Thyroid gland (tissue), 4 donors: ENCODE results near the gene PDZRN3. TPM values are rescaled to one million over a fixed set of nuclear protein-coding genes. Genes with fewer than 3 reads are reported as not detected.

Experiments
- DNase-seq, 2 donors: peaks; one replicate each; pipeline ENCODE4 v3.0.0-alpha.2; 2019
- H3K27ac ChIP-seq, 3 donors: fragments of 200-600 bp; sonication (generic); 1 replicate in 2 of 3; 2 replicates in 1 of 3; pipeline ENCODE4 v1.5.1; 2016 to 2019; ENCODE audit warnings: mild to moderate bottlenecking in 1 of 3, moderate library complexity in 1 of 3
- H3K27me3 ChIP-seq: fragments of 200-600 bp; sonication (generic); one replicate; pipeline ENCODE4 v1.5.1; 2019
- H3K36me3 ChIP-seq, 2 donors: fragments of 200-600 bp; sonication (generic); one replicate each; pipeline ENCODE4 v1.5.1; 2016 to 2019
- H3K4me1 ChIP-seq, 2 donors: fragments of 200-600 bp; sonication (generic); one replicate each; pipeline ENCODE4 v1.5.1; 2017 to 2019
- H3K4me3 ChIP-seq, 3 donors: fragments of 200-600 bp; sonication (generic); replicated peaks in 1 of 3; 1 replicate in 2 of 3; 2 replicates in 1 of 3; pipeline ENCODE4 v1.5.1; 2016; ENCODE audit warnings: mild to moderate bottlenecking in 1 of 3
- H3K9me3 ChIP-seq: fragments of 200-600 bp; sonication (generic); one replicate; pipeline ENCODE4 v1.5.1; 2017
- CTCF ChIP-seq, 6 experiments: fragments of 200-600 bp in 3 of 6; fragments of 450-650 bp in 3 of 6; sonication (generic) in 3 of 6; IDR thresholded peaks; one replicate each; pipeline ENCODE4 v1.5.1; 2016 to 2019; ENCODE audit warnings: antibody characterized with exemption in 6 of 6, mild to moderate bottlenecking in 2 of 6, inconsistent platforms in 1 of 6, moderate library complexity in 1 of 6
- POLR2A ChIP-seq, 2 donors: fragments of 450-650 bp; IDR thresholded peaks; one replicate each; pipeline ENCODE4 v1.6.1; 2017; ENCODE audit warnings: antibody characterized with exemption in 2 of 2, mild to moderate bottlenecking in 2 of 2, moderate library complexity in 1 of 2
- WGBS, 2 donors: methylation state at CpG; one replicate each; pipeline ENCODE4 v1.1.5; 2017; 5-methylcytosine and 5-hydroxymethylcytosine counted together
- intact Hi-C: fragments of 100-400 bp; cut with DNase I; formaldehyde crosslinking; loops from one replicate; pipeline ENCODE4 v1.15.1; 2023
- total RNA-seq, 4 donors: library from RNA; depleted of rRNA; stranded (reverse); fragments of >200 nt; gene quantifications; one replicate each; pipeline ENCODE4 v1.2.3, GENCODE V29; 2016

PDZRN3 gene
- total RNA-seq, 4 donors from 2014 or later: 4.4 to 8.3 (median 6.0) TPM

GRCh38 chr3:73657186-73657585, 32.4 kb upstream of the PDZRN3 start:
- intact Hi-C loops: no loop called here
- no peaks in the 10 kb centered on the region for H3K4me1 ChIP-seq
- no peak overlapping the region for H3K27ac ChIP-seq
- no peak for TF ChIP-seq CTCF (IDR thresholded peaks at IDR 0.05)
- TF ChIP-seq POLR2A (IDR thresholded peaks at IDR 0.05): no peak
- H3K9me3 ChIP-seq: no peaks in the 10 kb centered on the region
- H3K27me3 ChIP-seq: no peaks in the 10 kb centered on the region
- no peaks in the 10 kb centered on the region for H3K36me3 ChIP-seq
- DNase-seq: no peak
- H3K4me3 ChIP-seq: no peak overlapping the region

GRCh38 chr3:73656241-73656890, 31.6 kb upstream of the PDZRN3 start:
- Histone ChIP-seq H3K27ac (no peak overlapping the region), H3K27me3 (no peaks in the 10 kb centered on the region), H3K9me3 (no peaks in the 10 kb centered on the region), H3K4me3 (no peak overlapping the region), H3K36me3 (no peaks in the 10 kb centered on the region), H3K4me1 (no peaks in the 10 kb centered on the region)
- intact Hi-C loops: no loop called here
- TF ChIP-seq POLR2A (IDR thresholded peaks at IDR 0.05): no peak
- no peak for TF ChIP-seq CTCF (IDR thresholded peaks at IDR 0.05)
- 89 to 94% methylated on average over 4 of the region's 4 CpGs for WGBS, 2 donors
- DNase-seq: no peak

- intact Hi-C loops: no loop called here
- TF ChIP-seq POLR2A (IDR thresholded peaks at IDR 0.05) (no peak), CTCF (IDR thresholded peaks at IDR 0.05) (no peak)
- Histone ChIP-seq H3K4me3 (no peak overlapping the region), H3K4me1 (no peaks in the 10 kb centered on the region), H3K9me3 (no peaks in the 10 kb centered on the region), H3K27me3 (no peaks in the 10 kb centered on the region), H3K27ac (no peak overlapping the region), H3K36me3 (no peaks in the 10 kb centered on the region)
- no peak for DNase-seq
- 92 to 93% methylated on average over 5 of the region's 5 CpGs for WGBS, 2 donors
Measured at GRCh38 chr3:73655197-73655596, 30.5 kb upstream of the PDZRN3 start.

- DNase-seq: no peak
- WGBS, 2 donors: 29 to 39% methylated on average over 1 of the region's 1 CpG
- intact Hi-C loops: no loop called here
- Histone ChIP-seq H3K9me3 (no peaks in the 10 kb centered on the region), H3K4me3 (no peak overlapping the region), H3K27me3 (no peaks in the 10 kb centered on the region), H3K36me3 (no peaks in the 10 kb centered on the region), H3K27ac (no peak overlapping the region), H3K4me1 (no peaks in the 10 kb centered on the region)
- no peak for TF ChIP-seq CTCF (IDR thresholded peaks at IDR 0.05)
- no peak for TF ChIP-seq POLR2A (IDR thresholded peaks at IDR 0.05)
Measured at GRCh38 chr3:73653877-73654276, 29.1 kb upstream of the PDZRN3 start.

- no peak overlapping the region for H3K27ac ChIP-seq
- no peaks in the 10 kb centered on the region for H3K9me3 ChIP-seq
- no peaks in the 10 kb centered on the region for H3K27me3 ChIP-seq
- WGBS, 2 donors: 30 to 44% methylated on average over 3 of the region's 3 CpGs
- H3K4me1 ChIP-seq: no peaks in the 10 kb centered on the region
- no peaks in the 10 kb centered on the region for H3K36me3 ChIP-seq
- DNase-seq: no peak
- TF ChIP-seq POLR2A (IDR thresholded peaks at IDR 0.05) (no peak), CTCF (IDR thresholded peaks at IDR 0.05) (no peak)
- H3K4me3 ChIP-seq: no peak overlapping the region
- intact Hi-C loops: no loop called here
Measured at GRCh38 chr3:73653351-73653750, 28.6 kb upstream of the PDZRN3 start.
